ENCODE data around the gene TBC1D25. TPM values are rescaled to one million over a fixed set of nuclear protein-coding genes. Genes with fewer than 3 reads are reported as not detected.

Gene TBC1D25, protein sequence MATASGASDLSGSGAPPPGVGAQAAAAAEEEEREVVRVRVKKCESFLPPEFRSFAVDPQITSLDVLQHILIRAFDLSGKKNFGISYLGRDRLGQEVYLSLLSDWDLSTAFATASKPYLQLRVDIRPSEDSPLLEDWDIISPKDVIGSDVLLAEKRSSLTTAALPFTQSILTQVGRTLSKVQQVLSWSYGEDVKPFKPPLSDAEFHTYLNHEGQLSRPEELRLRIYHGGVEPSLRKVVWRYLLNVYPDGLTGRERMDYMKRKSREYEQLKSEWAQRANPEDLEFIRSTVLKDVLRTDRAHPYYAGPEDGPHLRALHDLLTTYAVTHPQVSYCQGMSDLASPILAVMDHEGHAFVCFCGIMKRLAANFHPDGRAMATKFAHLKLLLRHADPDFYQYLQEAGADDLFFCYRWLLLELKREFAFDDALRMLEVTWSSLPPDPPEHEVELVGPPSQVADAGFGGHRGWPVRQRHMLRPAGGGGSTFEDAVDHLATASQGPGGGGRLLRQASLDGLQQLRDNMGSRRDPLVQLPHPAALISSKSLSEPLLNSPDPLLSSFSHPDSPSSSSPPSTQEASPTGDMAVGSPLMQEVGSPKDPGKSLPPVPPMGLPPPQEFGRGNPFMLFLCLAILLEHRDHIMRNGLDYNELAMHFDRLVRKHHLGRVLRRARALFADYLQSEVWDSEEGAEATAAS
- total RNA-seq (2012; rRNA removed), result 8.3 and 11.3 TPM in 2 replicates
- 15.9 and 18.2 TPM in 2 replicates for polyA plus RNA-seq (2012; rRNA removed)
- 18.8 and 23.9 TPM in 2 replicates for polyA plus RNA-seq (2012; cell fraction: cytosol; rRNA removed)
- 17.2 and 33.1 TPM in 2 replicates for polyA plus RNA-seq (2012; cell fraction: nucleus; rRNA removed; ENCODE audit: low replicate concordance)
- percentile 57 among the genes with signal in this experiment for Bru-seq, nascent RNA
- BruChase-seq, experiment 1, labeled RNA remaining after a 6-hour chase, result percentile 65 among the genes with signal in this experiment
- percentile 58 among the genes with signal in this experiment for BruChase-seq, experiment 2, labeled RNA remaining after a 2-hour chase
- long read RNA-seq, full-length matches to known transcripts, result 8 of 14 reads
- long read RNA-seq, partial matches to known transcripts, result 2 of 14 reads
- long read RNA-seq, other reads (novel, unspliced or antisense), result 4 of 14 reads

DNA sequence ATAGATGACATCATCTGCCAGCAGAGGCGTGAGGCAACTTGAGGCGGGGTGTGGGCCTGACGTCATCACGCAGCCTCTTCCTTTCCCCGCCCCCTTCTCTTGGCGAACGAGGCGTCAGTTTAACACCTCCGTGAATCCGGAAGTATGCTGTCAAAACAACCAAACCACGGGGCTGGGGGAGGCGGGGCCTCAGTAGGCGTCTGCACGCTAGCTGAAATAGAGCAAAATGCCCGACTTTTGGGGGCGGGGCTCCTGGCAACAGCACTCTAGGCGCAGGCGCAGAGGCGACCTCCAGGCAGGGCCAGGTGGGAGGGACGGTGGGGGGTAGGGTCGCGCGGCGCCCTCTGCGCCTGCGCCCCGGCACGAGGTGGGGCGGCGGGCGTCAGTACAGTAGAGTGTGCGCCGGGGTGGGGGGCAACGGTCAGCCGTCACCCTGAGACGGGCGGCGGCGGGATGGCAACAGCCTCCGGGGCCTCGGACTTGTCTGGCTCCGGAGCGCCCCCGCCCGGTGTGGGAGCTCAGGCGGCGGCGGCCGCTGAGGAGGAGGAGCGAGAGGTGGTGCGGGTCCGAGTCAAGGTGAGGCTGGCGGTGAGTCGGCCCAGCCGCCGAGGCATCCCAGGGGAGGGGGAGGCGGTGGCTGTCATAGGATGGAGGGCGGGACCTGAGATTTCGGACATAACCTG, at the start of gene TBC1D25:
Gene TBC1D25 (plus strand): TSS at position 370 of the 683 bp plus-strand sequence. CDS start 84 bp downstream, at position 454.
- H4K5ac ChIP-seq (ENCODE audit: low read depth, low read length), result peak within 1 kb of the TSS; percentile 53
- peak within 1 kb of the TSS; percentile 63 for H3K4me2 ChIP-seq (ENCODE audit: low read depth, low read length)
- intact Hi-C loops (cut with micrococcal nuclease) (no loop called here), in situ Hi-C loops (cut with MboI; ENCODE audit: low sequenced_read_pairs) (no loop called here), dilution Hi-C loops (cut with HindIII; ENCODE audit: low sequenced_read_pairs, unreplicated experiment) (no loop called here)
- H3K14ac ChIP-seq (replicated peaks; ENCODE audit: low read depth, low read length), result peak within 1 kb of the TSS; percentile 78
- peaks cover 7 to 14% of the 10 kb centered on the region in 2 experiments for H3K79me1 ChIP-seq (ENCODE audit: low read depth in 1 of 2, low read length in 2 of 2)
- peak within 1 kb of the TSS; percentile 79 for H3K4ac ChIP-seq (ENCODE audit: low read depth, low read length)
- peaks cover 5% of the 10 kb centered on the region; the same call in 1 of the 2 replicates for H3K9me1 ChIP-seq (ENCODE audit: insufficient read depth, low read length)
- no peak within 1 kb of the TSS; the same call in 1 of the 2 replicates for H3K23ac ChIP-seq (ENCODE audit: low read depth, low read length)
- no TSS peak for BruUV-seq (replicated peaks)
- WGBS, 2 experiments (ENCODE audit: extremely low coverage in 2 of 2, insufficient read length in 1 of 2), result 34% methylated on average over 31 of the region's 59 CpGs; no CpG with 5 or more reads in 1 of the 2 experiments
- H4K20me1 ChIP-seq (ENCODE audit: insufficient read depth, low read length), result peaks cover 9% of the 10 kb centered on the region; the same call in 1 of the 2 replicates
- no peaks in the 10 kb centered on the region for H3K9me3 ChIP-seq (ENCODE audit: control insufficient read depth, insufficient read depth, low read length)
- no peaks in the 10 kb centered on the region for H3K27me3 ChIP-seq (ENCODE audit: control insufficient read depth, insufficient read depth, low read length)
- peaks cover 2% of the 10 kb centered on the region for H3K36me3 ChIP-seq (ENCODE audit: control insufficient read depth, insufficient read depth, low read length)
- peak within 1 kb of the TSS; percentile 70; the same call in 1 of the 2 replicates for H2BK120ac ChIP-seq (ENCODE audit: low read depth, low read length)
- H3K4me3 ChIP-seq (ENCODE audit: insufficient read depth, low read depth, low read length), result peak within 1 kb of the TSS; percentile 89
- peak within 1 kb of the TSS; percentile 83 for H4K91ac ChIP-seq (ENCODE audit: insufficient read depth, low read depth, low read length)
- peak within 1 kb of the TSS; percentile 22 for H2BK5ac ChIP-seq (ENCODE audit: low read depth, low read length, poor library complexity, severe bottlenecking)
- DNase-seq (peak; percentile 95), ATAC-seq (ENCODE audit: low read depth) (peak; percentile 91)
- peak within 1 kb of the TSS; percentile 70 for H3K27ac ChIP-seq (ENCODE audit: insufficient read depth, low read length)
- H3K9ac ChIP-seq (ENCODE audit: low read depth, low read length), result peak within 1 kb of the TSS; percentile 78
- no peak within 1 kb of the TSS; the same call in 1 of the 2 replicates for H3K18ac ChIP-seq (ENCODE audit: low read depth, low read length)
- peak within 1 kb of the TSS; percentile 6; the same call in 1 of the 2 replicates for H3K56ac ChIP-seq (ENCODE audit: extremely low read depth, insufficient read depth, low read length)
- H4K8ac ChIP-seq (ENCODE audit: low read depth in 2 of 2, low read length in 2 of 2), result peak within 1 kb of the TSS; percentile 43 to 96; a peak in 3 of 4 replicates
- H2AK5ac ChIP-seq (ENCODE audit: low read depth, low read length), result peak within 1 kb of the TSS; percentile 86
- H3K4me1 ChIP-seq (ENCODE audit: control insufficient read depth, insufficient read depth, low read length), result no peaks in the 10 kb centered on the region
- ChIA-PET POLR2A (ENCODE audit: unreplicated experiment) (interaction anchor here (0.7 kb wide), 2 partner anchors 18 to 41 kb away, joined by 3 to 13 read pairs; no protein-coding TSS in a partner anchor), CTCF (interaction anchor here (0.6 to 0.7 kb wide), 2 partner anchors 12 to 450 kb away, joined by 3 to 8 read pairs; no protein-coding TSS in a partner anchor)
- H2BK20ac ChIP-seq (ENCODE audit: low read depth, low read length), result no peak within 1 kb of the TSS
- H2AK9ac ChIP-seq (replicated peaks; ENCODE audit: low read depth, low read length, poor library complexity), result peak within 1 kb of the TSS; percentile 97
- peak within 1 kb of the TSS; percentile 96 for H2AFZ ChIP-seq (replicated peaks; ENCODE audit: low read length, poor library complexity)
- H2BK15ac ChIP-seq (ENCODE audit: low read depth, low read length), result peak within 1 kb of the TSS; percentile 59; the same call in 2 of the 3 replicates
- peak; percentile 5; the same call in 1 of the 2 replicates for TF ChIP-seq RAD21 (IDR thresholded peaks at IDR 0.05; ENCODE audit: low read length)
- peak; percentile 61; the same call in 1 of the 2 replicates for TF ChIP-seq MAZ (IDR thresholded peaks at IDR 0.05; ENCODE audit: borderline replicate concordance, low read depth, low read length)
- TF ChIP-seq, protein P1, sequence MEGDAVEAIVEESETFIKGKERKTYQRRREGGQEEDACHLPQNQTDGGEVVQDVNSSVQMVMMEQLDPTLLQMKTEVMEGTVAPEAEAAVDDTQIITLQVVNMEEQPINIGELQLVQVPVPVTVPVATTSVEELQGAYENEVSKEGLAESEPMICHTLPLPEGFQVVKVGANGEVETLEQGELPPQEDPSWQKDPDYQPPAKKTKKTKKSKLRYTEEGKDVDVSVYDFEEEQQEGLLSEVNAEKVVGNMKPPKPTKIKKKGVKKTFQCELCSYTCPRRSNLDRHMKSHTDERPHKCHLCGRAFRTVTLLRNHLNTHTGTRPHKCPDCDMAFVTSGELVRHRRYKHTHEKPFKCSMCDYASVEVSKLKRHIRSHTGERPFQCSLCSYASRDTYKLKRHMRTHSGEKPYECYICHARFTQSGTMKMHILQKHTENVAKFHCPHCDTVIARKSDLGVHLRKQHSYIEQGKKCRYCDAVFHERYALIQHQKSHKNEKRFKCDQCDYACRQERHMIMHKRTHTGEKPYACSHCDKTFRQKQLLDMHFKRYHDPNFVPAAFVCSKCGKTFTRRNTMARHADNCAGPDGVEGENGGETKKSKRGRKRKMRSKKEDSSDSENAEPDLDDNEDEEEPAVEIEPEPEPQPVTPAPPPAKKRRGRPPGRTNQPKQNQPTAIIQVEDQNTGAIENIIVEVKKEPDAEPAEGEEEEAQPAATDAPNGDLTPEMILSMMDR (conservative IDR thresholded peaks at IDR 0.05; ENCODE audit: low read depth, low read length), result peak; percentile 39
- TF ChIP-seq, protein P2, sequence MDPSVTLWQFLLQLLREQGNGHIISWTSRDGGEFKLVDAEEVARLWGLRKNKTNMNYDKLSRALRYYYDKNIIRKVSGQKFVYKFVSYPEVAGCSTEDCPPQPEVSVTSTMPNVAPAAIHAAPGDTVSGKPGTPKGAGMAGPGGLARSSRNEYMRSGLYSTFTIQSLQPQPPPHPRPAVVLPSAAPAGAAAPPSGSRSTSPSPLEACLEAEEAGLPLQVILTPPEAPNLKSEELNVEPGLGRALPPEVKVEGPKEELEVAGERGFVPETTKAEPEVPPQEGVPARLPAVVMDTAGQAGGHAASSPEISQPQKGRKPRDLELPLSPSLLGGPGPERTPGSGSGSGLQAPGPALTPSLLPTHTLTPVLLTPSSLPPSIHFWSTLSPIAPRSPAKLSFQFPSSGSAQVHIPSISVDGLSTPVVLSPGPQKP (IDR thresholded peaks at IDR 0.05; ENCODE audit: borderline replicate concordance, low read depth, low read length), result no peak
- TF ChIP-seq RFX5 (IDR thresholded peaks at IDR 0.05; ENCODE audit: low read depth, low read length), result no peak
- TF ChIP-seq CHD1 (IDR thresholded peaks at IDR 0.05; ENCODE audit: low read depth, low read length), result no peak
- peak; percentile 90 for TF ChIP-seq BHLHE40 (IDR thresholded peaks at IDR 0.05; ENCODE audit: low read depth, low read length)
- TF ChIP-seq CEBPB (IDR thresholded peaks at IDR 0.05; ENCODE audit: low read depth, low read length), result peak; percentile 88
- no peak for TF ChIP-seq NFE2L2 (IDR thresholded peaks at IDR 0.05; ENCODE audit: low read depth, low read length)

All from IMR-90 (cell line).